HG03060 (cell line): ENCODE measurements around the gene NNAT.
"Not testable (repeated sequence)": the region's sequence is repeated elsewhere in the genome, so short reads cannot be mapped to it uniquely, and the experiment has no call there.

Source experiments
- ATAC-seq: cut with Tn5 transposase; IDR thresholded peaks from one replicate; pipeline ENCODE4 v1.9.1; 2021; ENCODE audit warnings: low read depth, moderate number of reproducible peaks; ENCODE audit not compliant: unreplicated experiment

The NNAT gene, protein sequence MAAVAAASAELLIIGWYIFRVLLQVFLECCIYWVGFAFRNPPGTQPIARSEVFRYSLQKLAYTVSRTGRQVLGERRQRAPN

DNA sequence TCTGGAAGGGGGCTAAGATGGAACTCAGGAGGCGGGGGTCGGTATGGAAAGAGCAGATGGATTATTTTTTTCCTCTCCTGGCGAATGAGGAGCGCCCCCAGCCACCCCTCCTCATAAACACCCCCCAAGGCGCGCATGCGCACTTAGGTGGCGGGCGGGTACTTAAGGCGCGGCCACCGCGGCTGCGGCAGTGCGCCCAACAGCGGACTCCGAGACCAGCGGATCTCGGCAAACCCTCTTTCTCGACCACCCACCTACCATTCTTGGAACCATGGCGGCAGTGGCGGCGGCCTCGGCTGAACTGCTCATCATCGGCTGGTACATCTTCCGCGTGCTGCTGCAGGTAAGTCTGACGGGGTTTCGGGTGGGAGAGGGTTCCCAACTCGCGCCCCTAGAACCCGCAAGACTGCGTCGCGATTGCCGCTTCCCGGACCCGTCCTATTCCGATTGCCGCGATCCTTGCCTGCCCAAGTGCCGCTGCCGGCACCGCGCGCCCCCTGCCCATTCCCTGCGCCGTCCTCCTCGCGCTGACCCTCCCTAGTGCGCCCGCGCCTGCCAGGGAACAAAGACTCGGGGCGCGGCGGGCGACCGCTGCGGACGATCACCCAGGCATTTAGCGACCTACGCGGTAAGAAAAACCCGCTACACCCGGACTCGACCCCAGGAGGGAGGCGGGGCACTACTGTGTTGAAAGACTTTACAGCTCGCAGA lies at the start of gene NNAT:
NNAT (plus strand) TSS at position 190 of the 711 bp plus-strand sequence; CDS start at position 272, 82 bp downstream.
- no peak for ATAC-seq

DNA sequence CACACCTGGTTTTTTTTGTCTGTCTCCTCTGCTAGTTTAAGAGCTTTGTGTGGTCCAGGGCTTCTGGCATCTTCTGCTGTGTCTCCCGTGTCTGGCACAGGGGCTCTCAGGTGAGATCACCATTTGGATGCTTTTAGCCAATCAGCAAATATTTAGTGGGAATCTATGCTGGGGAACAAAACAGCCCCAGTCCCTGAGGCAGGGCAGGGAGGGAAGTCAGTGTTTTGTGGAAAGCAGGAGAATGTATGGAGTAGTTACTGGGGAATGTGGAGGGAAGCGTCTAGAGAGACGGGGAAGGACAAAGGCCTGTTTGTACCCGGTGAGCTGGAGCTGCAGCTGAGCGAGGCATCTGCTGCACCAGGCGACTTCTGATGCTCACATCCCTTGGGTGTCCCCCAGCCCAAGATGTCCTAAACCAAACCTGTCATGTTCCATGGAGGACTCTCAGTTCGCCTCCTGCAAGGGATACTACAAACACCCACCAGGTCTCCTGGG lies 49.3 kb upstream of the NNAT start:
- ATAC-seq = no peak

DNA sequence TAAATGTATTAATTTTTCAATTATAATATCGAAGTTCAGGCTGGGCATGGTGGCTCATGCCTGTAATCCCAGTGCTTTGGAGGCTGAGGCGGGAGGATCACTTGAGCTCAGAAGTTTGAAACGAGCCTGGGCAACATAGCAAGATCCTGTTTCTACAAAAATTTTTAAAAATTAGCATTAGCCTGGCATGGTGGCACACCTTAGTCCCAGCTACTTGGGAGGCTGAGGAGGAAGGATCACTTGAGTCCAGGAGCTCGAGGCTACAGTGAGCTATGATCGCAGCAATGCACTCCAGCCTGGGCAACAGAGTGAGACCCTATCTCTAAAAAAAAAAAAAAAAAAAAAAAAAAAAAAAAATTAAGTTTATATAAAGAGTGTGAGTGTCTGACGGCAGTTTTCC lies 48.6 kb upstream of the NNAT start:
- ATAC-seq = not testable (repeated sequence)

DNA sequence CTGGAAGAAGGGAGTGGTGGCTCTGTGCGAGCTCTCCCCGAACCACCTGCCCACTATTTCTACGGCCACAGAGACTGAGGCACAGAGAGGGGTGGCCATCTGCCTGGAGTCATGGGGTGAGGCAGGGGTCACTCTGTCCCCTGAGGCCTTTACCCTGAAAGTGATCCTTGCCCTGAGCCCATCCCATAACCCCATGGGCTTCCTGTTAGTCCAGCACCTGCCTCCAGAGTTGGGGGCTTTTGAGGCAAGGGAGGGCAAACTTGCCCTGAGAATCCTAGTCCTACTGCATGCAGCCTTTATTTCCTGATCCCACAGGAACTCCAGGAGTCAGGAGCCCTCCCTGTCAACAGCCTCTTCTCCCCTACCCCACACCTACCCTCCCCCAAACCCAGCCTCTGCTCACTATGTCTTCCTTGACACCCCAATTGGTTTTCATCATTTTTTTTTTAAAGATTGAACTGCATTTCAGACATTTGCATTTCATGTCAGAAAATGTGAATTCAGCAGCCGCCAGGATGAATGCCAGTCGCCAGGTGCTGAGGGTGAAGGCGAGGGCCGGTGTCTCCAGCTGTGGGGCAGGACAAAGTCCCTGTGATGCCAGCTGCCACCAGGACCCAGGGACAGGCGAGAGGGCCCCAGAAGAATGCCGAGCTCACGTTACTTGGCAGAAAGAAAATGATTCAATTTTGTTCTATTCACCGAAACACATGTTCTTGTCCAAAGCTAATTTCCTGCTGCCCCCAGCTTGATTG lies 47.6 kb upstream of the NNAT start:
- ATAC-seq = no peak

DNA sequence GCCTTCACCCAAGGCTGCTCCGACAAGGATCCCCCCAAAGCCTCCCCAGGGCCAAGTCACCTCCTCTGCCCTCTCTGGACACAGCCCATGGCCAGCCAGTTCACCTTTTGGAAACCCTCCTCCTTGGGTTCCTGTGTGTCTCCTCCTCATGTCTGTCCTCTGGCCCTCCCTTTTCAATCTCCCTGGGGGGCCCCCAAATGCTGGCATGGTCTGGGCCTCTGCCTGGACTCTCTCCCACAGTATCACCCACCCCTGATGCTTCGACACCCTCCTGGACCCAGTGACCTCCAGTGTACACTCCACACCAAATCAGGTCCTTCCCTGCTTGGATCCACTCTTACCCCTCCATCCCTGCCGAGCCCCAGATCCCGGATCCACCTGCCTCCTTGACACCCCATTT lies 46.7 kb upstream of the NNAT start:
- no peak for ATAC-seq

DNA sequence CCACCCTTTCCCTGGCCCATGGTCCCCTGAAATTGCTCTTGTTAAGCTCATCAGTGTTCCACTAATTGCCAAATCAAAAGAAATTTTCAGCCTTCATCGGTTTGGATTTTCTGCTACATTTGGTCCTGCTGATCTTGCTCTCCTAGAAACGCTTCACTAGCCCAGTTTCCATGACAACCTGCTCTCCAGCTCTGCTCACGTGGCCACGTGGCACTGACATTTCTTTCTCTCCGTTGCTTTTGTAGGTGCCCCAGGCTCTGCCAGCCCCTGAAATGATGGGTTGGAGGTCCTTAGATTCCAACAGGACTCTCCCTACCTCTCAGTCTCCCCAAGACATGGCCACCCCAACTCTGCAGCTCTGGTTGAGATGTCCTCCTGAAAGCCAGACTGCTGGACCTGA lies 45.8 kb upstream of the NNAT start:
- ATAC-seq = no peak

DNA sequence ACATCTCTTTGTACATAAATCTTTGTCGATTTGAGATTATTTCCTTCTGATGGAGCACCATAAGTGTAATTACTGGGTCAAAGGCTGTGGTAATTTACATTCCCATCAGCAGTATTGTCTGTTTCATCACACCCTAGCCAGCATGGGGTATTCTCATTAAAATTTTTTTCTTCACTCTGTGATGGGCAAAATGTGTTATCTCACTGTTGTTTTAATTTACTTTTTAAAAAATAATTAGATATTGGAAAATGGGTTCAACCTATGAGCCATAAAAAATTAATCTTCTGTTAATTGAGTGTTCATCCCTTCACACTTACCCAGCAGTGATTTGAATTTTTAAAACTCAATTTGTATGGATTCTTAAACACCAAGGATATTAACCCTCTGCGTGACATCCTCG lies 44.0 kb upstream of the NNAT start:
- ATAC-seq = no peak

DNA sequence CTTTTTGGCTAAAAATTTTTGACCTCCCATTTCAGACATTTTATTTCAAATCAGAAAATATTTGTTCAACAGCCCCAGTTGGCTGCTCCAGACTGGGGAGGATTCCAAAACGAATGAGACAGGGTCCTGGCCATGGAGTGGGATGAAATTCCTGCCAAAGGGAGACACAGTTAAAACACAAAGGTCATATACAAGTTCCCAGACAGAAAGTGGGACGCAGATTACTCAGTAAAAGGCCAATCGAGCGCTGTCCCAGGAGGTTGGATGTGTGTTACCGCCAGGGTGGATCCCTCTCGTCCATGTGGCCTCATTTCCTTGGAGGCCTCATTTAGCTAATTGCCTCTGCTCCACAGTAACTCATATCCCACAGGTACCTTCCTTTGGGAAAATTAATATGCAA lies 41.8 kb upstream of the NNAT start:
- no peak for ATAC-seq

DNA sequence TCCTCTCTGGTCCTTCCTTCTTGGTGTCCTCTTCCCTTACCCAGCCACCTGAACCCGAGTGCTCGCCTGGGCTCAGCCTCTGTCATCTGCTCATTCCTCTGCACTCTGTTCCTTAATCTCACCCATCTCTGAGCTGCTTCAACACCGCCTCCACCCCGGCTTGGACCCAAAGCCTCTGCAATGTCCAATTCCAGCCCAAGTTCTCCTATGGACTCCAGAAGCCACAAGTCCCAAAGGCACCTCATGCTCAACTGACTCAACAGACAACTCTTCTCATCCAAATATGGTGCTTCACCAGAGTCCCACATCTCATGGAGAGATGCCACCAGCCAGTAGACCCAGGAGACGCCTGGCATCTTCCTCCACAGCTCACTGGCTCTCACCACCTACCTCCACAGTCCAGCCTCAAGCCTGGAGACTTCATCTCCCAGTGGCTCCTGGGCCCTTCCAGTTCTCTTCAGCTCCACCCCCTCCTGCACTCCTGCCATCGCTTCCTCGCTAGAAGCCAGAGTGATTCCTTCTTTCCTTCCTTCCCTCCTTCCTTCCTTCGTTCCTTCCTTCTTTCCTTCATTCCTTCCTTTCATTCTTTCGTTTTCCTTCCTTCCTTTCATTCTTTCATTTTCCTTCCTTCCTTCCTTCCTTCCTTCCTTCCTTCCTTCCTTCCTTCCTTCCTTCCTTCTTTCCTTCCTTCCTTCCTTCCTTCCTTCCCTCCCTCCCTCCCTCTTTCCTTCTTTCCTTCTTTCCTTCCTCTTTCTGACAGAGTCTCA lies 40.9 kb upstream of the NNAT start:
- no peak for ATAC-seq

DNA sequence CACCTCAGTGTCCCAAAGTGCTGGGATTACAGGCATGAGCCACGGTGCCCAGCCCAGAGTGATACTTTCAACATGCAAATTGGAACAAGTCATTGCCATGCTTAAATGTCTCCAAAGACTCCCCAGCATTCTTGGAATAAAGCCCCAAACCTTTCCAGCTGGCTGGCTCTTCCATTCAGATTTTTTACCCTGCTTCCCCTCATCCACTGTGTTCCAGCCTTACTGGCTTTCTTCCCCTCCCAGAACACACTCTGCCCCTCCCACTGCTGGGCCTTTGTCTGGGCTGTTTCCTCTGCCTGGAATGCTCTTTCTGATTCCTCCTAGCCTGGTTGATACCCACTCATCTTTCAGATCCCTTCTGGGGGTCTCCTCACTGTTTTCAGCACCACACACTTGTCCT lies 40.1 kb upstream of the NNAT start:
- ATAC-seq = no peak

DNA sequence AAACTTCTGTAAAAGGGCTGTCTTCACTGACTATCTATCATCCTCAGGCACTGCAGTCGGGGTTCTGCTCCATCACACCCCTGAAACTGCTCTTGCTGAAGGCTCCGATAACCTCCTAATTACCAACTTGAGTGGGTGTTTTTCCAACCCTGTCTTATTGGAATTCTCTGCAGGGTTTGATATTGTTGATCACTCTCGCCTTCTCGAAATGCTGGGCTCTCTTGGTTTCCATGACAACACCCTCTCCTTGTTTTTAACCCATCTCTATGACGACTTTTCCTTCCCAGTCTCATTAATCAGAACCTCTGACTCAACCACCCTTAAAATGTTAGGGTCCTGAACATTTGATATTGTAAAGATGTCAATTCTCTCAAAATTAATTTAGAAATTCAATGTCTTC lies 39.4 kb upstream of the NNAT start:
- no peak for ATAC-seq

DNA sequence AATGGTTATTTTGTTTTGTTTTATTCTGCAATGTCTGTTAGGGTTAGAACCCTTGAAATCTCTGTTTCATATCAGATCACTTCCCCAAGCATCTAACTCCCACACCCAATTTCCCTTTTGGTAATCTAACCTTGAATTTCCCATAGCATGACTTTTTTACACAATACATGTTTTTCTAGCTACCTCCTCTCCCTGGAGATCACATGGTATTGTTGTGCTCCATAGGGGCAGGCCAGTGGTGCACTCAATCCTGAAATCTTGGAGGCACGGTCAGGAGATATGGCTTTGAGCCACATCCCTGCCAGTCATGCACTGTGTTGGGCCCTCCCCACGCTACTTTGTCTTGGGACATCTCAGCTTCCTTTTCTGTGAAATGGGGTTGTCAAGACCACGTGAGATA lies 36.7 kb upstream of the NNAT start:
- ATAC-seq = no peak

DNA sequence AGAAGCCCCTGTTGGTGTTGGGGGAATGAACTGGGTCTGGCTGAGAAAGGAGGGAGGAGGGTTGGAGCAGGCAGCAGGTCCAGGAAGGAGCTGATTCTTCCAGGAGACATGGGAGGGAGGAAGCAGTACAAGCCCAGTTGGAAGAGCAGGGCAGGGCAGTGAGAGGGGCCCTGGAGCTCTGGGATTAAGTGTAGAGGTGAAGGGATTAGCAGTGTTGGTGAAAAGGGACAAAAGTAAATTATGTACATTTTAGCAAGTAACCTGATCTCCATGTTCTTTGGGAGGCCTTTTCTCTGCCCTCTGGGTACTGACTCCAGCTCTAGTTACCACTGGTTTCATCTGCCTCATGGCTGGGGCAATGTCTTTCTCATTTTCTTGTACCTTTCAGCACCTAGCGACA lies 34.8 kb upstream of the NNAT start:
- not testable (repeated sequence) for ATAC-seq

DNA sequence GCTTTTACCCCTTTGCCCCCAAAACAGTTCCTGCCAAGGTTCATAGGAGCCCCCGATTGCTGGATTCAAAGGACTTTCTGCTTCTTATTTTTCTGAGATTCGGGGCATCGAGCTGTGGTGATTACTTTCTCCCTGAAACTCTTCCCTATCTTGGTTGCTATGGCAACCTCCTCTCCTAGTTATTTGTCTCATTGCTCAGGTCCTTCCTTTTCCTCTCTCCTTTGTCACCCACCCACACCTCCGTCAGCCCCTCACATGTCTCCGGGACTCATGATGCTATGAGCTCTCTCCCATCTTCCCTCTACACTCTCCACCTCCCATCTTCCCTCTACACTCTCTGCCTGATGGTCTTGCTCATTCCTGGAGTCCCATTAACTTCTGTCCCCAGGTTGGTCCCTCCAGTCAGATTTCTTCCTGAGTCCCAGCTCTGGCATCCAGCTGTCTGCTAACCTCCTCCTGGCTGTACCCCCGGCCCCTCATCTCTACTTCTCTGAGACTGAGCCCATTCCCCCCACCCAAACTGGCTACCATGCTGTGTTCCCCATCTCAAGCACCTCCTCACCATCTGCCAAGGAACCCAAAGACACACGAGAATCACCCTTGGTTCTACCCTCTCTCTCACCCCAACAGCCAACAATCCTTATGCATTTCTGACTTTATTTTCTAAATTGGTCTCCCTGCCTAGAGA lies 30.2 kb upstream of the NNAT start:
- ATAC-seq = no peak

DNA sequence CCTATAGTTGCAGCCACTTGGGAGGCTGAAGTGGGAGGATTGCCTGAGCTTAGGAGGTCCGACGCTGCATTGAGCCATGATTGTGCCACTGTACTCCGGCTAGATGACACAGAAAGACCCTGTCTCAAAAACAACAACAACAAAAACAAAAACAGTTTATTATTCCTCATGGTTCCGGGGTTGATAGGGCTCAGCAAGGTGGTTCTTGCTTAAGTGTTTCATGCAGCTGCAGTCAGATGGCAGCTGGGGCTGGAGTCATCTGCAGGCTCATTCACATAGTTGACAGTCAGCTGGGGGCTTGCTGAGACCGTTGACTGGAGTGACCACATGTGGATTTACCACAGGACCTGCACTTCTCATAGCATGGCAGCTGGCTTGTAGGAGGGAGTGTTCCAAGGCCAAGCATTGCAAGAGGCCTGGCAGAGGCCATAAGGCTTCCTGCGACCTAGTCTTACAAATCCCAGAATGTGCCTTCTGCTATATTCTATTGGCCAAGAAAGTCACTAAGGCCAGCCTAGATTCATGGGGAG lies 28.9 kb upstream of the NNAT start:
- no peak for ATAC-seq

DNA sequence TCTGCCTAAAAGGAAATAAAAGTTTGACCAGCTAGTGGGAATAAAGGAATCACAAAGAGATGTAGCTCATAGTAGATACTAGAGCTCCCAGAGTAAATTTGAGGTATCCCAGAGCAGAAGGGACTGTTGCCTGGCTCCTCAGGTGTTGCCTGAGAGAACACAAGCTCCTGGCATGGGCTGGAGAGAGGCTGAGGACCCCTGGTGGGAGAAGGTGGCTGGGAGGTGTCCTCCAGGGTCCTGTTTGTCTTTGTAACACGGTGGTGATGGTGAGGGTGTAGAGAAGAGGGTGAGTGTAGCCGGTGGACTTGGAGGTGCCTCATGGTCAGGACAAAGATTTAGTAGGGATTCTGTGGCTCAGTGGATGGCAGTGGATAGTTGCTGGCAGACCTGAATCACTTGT lies 28.1 kb upstream of the NNAT start:
- no peak for ATAC-seq

DNA sequence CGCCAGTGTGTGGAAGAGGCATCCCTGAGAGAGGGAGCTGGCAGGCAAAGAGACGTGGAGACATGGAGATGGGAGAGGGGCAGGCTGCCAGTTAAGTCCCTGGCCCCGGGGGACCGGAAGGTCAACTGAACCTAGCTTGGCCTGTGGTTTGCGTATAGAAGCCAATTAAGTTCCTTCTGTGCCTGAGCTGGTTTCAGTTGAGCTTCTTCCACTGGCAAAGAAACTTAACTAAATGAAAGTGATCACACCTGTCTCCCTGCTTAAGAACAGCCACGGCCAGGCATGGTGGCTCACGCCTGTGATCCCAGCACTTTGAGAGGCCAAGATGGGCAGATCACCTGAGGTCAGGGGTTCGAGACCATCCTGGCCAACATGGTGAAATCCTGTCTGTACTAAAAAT lies 26.7 kb upstream of the NNAT start:
- no peak for ATAC-seq

DNA sequence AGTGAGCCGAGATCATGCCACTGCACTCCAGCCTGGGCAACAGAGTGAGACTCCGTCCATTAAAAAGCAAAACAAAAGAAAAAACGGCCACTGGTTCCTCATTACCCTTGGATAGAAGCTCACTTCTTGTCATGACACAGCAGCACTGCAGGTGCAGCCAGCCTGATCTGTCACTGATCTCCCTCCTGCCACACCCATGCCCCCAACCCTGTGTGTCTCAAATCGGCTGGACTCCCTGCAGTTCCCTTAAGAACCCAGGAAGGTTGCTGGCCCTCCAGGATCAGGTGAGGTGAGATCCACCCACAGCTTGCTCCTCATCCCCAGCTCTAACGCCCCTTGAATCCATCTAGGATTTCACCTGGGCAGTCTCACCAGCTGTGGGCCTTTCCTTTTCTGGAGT lies 26.3 kb upstream of the NNAT start:
- ATAC-seq = no peak

DNA sequence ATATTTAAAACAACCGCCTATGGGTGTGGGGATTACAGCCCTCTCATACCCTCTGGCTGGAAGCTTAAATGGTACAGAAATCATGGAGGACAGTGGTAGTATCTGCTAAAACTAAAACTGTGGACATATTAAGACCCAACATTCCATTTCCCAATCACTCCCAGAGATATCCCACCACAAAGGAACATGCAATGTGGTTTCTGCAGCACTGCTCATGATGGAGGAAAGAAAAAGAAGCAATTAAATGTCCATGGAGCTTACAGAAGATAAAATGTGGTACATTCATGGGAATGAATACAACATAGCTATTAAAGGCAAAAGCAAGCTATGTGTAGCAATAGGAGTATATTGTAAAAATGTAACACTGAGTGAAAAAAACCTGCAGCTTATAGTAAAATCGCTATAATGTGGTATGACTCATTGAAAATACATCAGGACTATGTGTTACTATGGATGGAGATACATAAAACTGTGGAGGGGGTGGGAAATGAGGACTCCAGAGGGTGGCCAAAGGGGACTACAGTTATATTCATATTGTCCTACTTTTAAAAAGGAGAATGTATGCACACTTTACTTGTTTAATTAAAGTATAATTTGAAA lies 22.9 kb upstream of the NNAT start:
- ATAC-seq = no peak

DNA sequence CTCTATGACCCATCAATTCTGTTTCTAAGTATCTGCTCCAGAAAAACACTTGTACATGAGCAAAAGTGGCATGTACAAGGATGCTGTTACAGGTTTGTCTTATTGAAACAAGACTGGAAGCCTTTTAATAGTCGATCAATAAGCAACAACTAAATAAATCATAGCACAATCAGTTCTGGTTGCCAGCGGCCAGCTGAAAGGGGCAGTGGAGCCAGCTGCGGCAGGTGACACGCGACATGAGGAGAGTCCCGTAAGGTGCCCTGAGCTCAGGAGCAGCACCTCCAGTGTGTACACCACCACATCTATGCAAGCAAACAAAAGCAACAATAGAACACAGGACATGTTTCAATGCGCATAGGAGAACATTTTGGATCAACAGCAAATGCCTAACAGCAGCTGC lies 20.7 kb upstream of the NNAT start:
- ATAC-seq = no peak
